SK-N-SH (cell line): ENCODE results near the gene WARS2. TPM values are rescaled to one million over a fixed set of nuclear protein-coding genes. Genes with fewer than 3 reads are reported as not detected.

ENCODE experiments used
- CTCF ChIA-PET: fragments of 300-600, 350-600 bp; formaldehyde crosslinking; extraction: SDS; loops from one replicate; lab custom pipeline; 2021; lab: Yijun Ruan, JAX
- POLR2A ChIA-PET: fragments of 350-600 bp; sonication (Branson Sonifier 250); formaldehyde crosslinking; extraction: SDS; loops from one replicate; lab custom pipeline; 2020; ENCODE audit warnings: antibody characterized with exemption, inconsistent platforms; lab: Yijun Ruan, JAX
- DNase-seq: peaks from one replicate; pipeline ENCODE4 v3.0.0; 2012
- H2AFZ ChIP-seq: fragments of 200-600 bp; sonication (generic); 2 replicates; pipeline ENCODE4 v1.8.1; 2016; ENCODE audit warnings: antibody characterized with exemption, mild to moderate bottlenecking, low read depth
- H3F3A ChIP-seq: fragments of 200-600 bp; sonication (generic); replicated peaks from 2 replicates; pipeline ENCODE3; 2016; ENCODE audit warnings: antibody characterized with exemption, mild to moderate bottlenecking; ENCODE audit not compliant: insufficient read depth
- H3K27ac ChIP-seq, 2 experiments: fragments of 200-500 bp in 1 of 2; fragments of 200-600 bp in 1 of 2; sonication (Bioruptor generic) in 1 of 2; sonication (generic), shearing (Covaris generic) in 1 of 2; 2 replicates each; pipeline versions ENCODE4 v1.5.1 to v1.6.1; 2014 to 2016; ENCODE audit warnings: low read depth in 2 of 2, inconsistent platforms in 1 of 2, low read length in 1 of 2, mild to moderate bottlenecking in 1 of 2, mixed read lengths in 1 of 2
- H3K27me3 ChIP-seq: fragments of 200-600 bp; sonication (generic), shearing (Covaris generic); 2 replicates; pipeline ENCODE4 v1.6.1; 2016; ENCODE audit warnings: mixed run types; ENCODE audit not compliant: insufficient read depth
- H3K36me3 ChIP-seq, 2 experiments: fragments of 200-500 bp in 1 of 2; fragments of 200-600 bp in 1 of 2; sonication (Bioruptor generic) in 1 of 2; sonication (generic) in 1 of 2; replicated peaks in 1 of 2; 2 replicates each; pipeline versions ENCODE3 to v1.5.1; 2014 to 2016; ENCODE audit warnings: low read length in 1 of 2, mild to moderate bottlenecking in 1 of 2; ENCODE audit not compliant: insufficient read depth in 2 of 2, control insufficient read depth in 1 of 2
- H3K4me1 ChIP-seq, 2 experiments: fragments of 200-500 bp in 1 of 2; fragments of 200-600 bp in 1 of 2; sonication (Bioruptor generic) in 1 of 2; sonication (generic), shearing (Covaris generic) in 1 of 2; 2 replicates each; pipeline versions ENCODE4 v1.5.1 to v1.6.1; 2014 to 2016; ENCODE audit warnings: low read depth in 1 of 2, low read length in 1 of 2, mixed run types in 1 of 2; ENCODE audit not compliant: insufficient read depth in 2 of 2, control insufficient read depth in 1 of 2
- H3K4me2 ChIP-seq: fragments of 200-600 bp; sonication (generic), shearing (Covaris generic); 2 replicates; pipeline ENCODE4 v1.6.1; 2017; ENCODE audit warnings: mixed run types
- H3K4me3 ChIP-seq, 2 experiments: fragments of 200-500 bp in 1 of 2; fragments of 200-600 bp in 1 of 2; sonication (Bioruptor generic) in 1 of 2; sonication (generic), shearing (Covaris generic) in 1 of 2; 2 replicates each; pipeline versions ENCODE4 v1.5.1 to v1.8.1; 2014 to 2016; ENCODE audit warnings: low read depth in 2 of 2, inconsistent platforms in 1 of 2, low read length in 1 of 2, mild to moderate bottlenecking in 1 of 2, mixed read lengths in 1 of 2, moderate library complexity in 1 of 2
- H3K79me2 ChIP-seq: fragments of 200-600 bp; sonication (generic); 2 replicates; pipeline ENCODE4 v1.8.1; 2017; ENCODE audit warnings: mild to moderate bottlenecking; ENCODE audit not compliant: insufficient read depth
- H3K9ac ChIP-seq: fragments of 200-600 bp; sonication (generic); 2 replicates; pipeline ENCODE4 v1.6.1; 2017; ENCODE audit warnings: mixed run types
- H3K9me2 ChIP-seq: fragments of 200-600 bp; sonication (generic); 2 replicates; pipeline ENCODE4 v1.6.1; 2017; ENCODE audit warnings: mixed run types
- H3K9me3 ChIP-seq: fragments of 200-600 bp; sonication (generic); 2 replicates; pipeline ENCODE4 v1.6.1; 2017; ENCODE audit warnings: mixed run types, mild to moderate bottlenecking, moderate library complexity
- H4K20me1 ChIP-seq: fragments of 200-600 bp; sonication (generic); 2 replicates; pipeline ENCODE4 v1.6.1; 2017; ENCODE audit warnings: mild to moderate bottlenecking, mixed run types; ENCODE audit not compliant: insufficient read depth
- EZH2phosphoT487 ChIP-seq: fragments of 200-600 bp; sonication (generic); IDR thresholded peaks from 2 replicates; pipeline ENCODE4 v1.6.1; 2017; ENCODE audit warnings: low read depth, mixed run types, mild to moderate bottlenecking, antibody characterized with exemption, moderate library complexity, borderline replicate concordance
- FOXJ3 ChIP-seq: sonication (generic); formaldehyde crosslinking; IDR thresholded peaks from 2 replicates; pipeline ENCODE4 v1.5.1; 2020; ENCODE audit warnings: mild to moderate bottlenecking, missing genetic modification reagents
- FOXM1 ChIP-seq: IDR thresholded peaks from 2 replicates; pipeline ENCODE4 v1.4.0; 2012; ENCODE audit warnings: low read depth, mild to moderate bottlenecking
- GATA2 ChIP-seq: sonication (generic); formaldehyde crosslinking; IDR thresholded peaks from 2 replicates; pipeline ENCODE4 v1.5.0; 2020; ENCODE audit warnings: mild to moderate bottlenecking, missing genetic modification reagents
- JUND ChIP-seq: IDR thresholded peaks from 2 replicates; pipeline ENCODE4 v1.4.0; 2012
- MXI1 ChIP-seq: IDR thresholded peaks from 2 replicates; pipeline ENCODE4 v1.6.1; 2012; ENCODE audit warnings: mild to moderate bottlenecking, low read depth, low read length, improper control_type of control experiment
- NFIC ChIP-seq: IDR thresholded peaks from 2 replicates; pipeline ENCODE4 v1.4.0; 2012; ENCODE audit warnings: borderline replicate concordance
- NRF1 ChIP-seq: IDR thresholded peaks from 2 replicates; pipeline ENCODE4 v1.6.1; 2012; ENCODE audit warnings: low read depth, mild to moderate bottlenecking, low read length
- POLR2AphosphoS5 ChIP-seq: IDR thresholded peaks from 2 replicates; pipeline ENCODE4 v1.6.1; 2012; ENCODE audit warnings: low read depth, low read length
- RAD21 ChIP-seq: IDR thresholded peaks from 2 replicates; pipeline ENCODE4 v1.6.1; 2012; ENCODE audit warnings: mild to moderate bottlenecking, low read length
- RCOR1 ChIP-seq: fragments of 150-350 bp; IDR thresholded peaks from 2 replicates; pipeline ENCODE4 v1.6.1; 2017; ENCODE audit warnings: antibody characterized with exemption, low read length
- RFX5 ChIP-seq: IDR thresholded peaks from 2 replicates; pipeline ENCODE4 v1.6.1; 2012; ENCODE audit warnings: mild to moderate bottlenecking, improper control_type of control experiment, low read length
- TAF1 ChIP-seq: IDR thresholded peaks from 2 replicates; pipeline ENCODE4 v1.6.1; 2012; ENCODE audit warnings: low read depth, mild to moderate bottlenecking, low read length, moderate library complexity, borderline replicate concordance
- TEAD4 ChIP-seq: IDR thresholded peaks from 2 replicates; pipeline ENCODE4 v1.4.0; 2012; ENCODE audit warnings: mild to moderate bottlenecking, borderline replicate concordance; ENCODE audit not compliant: insufficient read depth
- WGBS: methylation state at CpG from one replicate; pipeline ENCODE4 v1.1.6; 2017; ENCODE audit warnings: low lambda C conversion rate; 5-methylcytosine and 5-hydroxymethylcytosine counted together
- polyA plus RNA-seq, 3 experiments: library from polyadenylated mRNA; depleted of rRNA; stranded (reverse); fragments of >200 nt; gene quantifications; 2 replicates each; pipeline ENCODE4 v1.2.3, GENCODE V29; 2012
- TF ChIP-seq, protein P1 (sequence below): IDR thresholded peaks from 2 replicates; pipeline ENCODE4 v1.4.0; 2012; ENCODE audit warnings: low read depth, borderline replicate concordance
- TF ChIP-seq, protein P2 (sequence below): IDR thresholded peaks from 2 replicates; pipeline ENCODE4 v1.4.0; 2012; ENCODE audit warnings: low read depth
- TF ChIP-seq, protein P3 (sequence below): IDR thresholded peaks from 2 replicates; pipeline ENCODE4 v1.4.0; 2012; ENCODE audit warnings: low read depth, borderline replicate concordance
- TF ChIP-seq, protein P4 (sequence below): IDR thresholded peaks from 2 replicates; pipeline ENCODE4; 2012

WARS2 gene
- polyA plus RNA-seq, 1 of the 3 experiments (the other 2 are of a cell fraction): 4.8 TPM

DNA sequence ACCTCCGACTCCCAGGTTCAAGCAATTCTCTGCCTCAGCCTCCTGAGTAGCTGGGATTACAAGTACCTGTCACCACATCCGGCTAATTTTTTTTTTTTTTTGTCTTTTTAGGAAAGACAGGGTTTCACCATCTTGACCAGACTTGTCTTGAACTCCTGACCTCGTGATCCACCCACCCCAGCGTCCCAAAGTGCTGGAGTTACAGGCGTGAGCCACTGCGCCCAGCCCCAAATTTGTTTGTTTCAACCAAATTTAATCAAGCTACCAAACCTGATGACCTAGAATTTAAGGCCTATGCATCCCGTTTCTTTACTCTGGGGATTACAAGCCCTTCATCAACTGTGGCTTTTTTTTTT, 94.0 kb downstream of the WARS2 start:
- H3K79me2 ChIP-seq: no peaks in the 10 kb centered on the region
- no peaks in the 10 kb centered on the region for H3F3A ChIP-seq
- H3K4me3 ChIP-seq: no peak overlapping the region
- no peak overlapping the region for H3K4me2 ChIP-seq
- no peaks in the 10 kb centered on the region for H3K9me3 ChIP-seq
- H3K9ac ChIP-seq: no peak overlapping the region
- DNase-seq: no peak
- peaks cover 0 to 2% of the 10 kb centered on the region in 2 experiments for H3K36me3 ChIP-seq
- H4K20me1 ChIP-seq: no peaks in the 10 kb centered on the region
- TF ChIP-seq NFIC (no peak), POLR2AphosphoS5 (no peak), GATA2 (CRISPR knock-in tag) (no peak), TEAD4 (no peak), FOXM1 (no peak), TAF1 (no peak)
- TF ChIP-seq, protein P1, sequence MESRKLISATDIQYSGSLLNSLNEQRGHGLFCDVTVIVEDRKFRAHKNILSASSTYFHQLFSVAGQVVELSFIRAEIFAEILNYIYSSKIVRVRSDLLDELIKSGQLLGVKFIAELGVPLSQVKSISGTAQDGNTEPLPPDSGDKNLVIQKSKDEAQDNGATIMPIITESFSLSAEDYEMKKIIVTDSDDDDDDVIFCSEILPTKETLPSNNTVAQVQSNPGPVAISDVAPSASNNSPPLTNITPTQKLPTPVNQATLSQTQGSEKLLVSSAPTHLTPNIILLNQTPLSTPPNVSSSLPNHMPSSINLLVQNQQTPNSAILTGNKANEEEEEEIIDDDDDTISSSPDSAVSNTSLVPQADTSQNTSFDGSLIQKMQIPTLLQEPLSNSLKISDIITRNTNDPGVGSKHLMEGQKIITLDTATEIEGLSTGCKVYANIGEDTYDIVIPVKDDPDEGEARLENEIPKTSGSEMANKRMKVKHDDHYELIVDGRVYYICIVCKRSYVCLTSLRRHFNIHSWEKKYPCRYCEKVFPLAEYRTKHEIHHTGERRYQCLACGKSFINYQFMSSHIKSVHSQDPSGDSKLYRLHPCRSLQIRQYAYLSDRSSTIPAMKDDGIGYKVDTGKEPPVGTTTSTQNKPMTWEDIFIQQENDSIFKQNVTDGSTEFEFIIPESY: no peak
- H3K9me2 ChIP-seq: no peaks in the 10 kb centered on the region
- no peak overlapping the region for H2AFZ ChIP-seq
- WGBS: 93% methylated on average over 7 of the region's 7 CpGs
- H3K27ac ChIP-seq: no peak overlapping the region
- H3K4me1 ChIP-seq: no peaks in the 10 kb centered on the region
- H3K27me3 ChIP-seq: no peaks in the 10 kb centered on the region
- POLR2A ChIA-PET: no interaction called here
- CTCF ChIA-PET: no interaction called here

DNA sequence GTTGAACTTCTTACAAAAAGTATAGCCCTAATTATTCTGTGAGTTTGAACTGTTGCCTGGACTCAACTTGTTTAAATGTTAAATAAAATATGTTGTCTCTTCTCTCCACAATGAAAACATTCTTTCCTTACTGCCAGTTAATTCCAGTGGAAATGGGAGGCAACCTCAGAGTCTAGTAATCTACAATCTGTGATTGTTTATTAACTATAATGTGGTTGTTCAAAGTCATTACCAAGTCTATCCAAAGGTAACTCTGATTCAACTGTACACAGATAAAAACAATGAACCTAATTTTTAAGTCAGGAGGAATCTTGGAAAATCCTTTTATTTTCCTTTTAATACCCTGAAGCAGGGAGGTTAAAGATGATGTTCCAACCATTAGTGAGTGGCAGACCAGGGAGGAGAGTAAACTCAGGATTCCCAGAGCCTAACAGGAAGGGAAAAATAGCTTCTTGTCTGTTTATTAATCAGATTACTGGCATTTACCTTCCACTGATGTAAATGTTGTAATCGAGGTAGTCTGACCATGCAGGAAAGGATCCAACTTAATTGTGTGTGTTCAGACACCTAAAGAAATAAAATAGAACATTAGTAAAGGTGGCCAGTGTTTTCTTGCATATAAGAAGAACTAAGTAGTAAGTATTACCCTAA, 95.2 kb downstream of the WARS2 start:
- Histone ChIP-seq H3K36me3 (peaks cover 0 to 2% of the 10 kb centered on the region in 2 experiments), H3K9me3 (no peaks in the 10 kb centered on the region), H3K4me1 (no peaks in the 10 kb centered on the region), H3K27ac (no peak overlapping the region), H3K9me2 (no peaks in the 10 kb centered on the region), H2AFZ (no peak overlapping the region), H3K4me2 (no peak overlapping the region), H3K9ac (no peak overlapping the region), H3K27me3 (no peaks in the 10 kb centered on the region), H3K4me3 (no peak overlapping the region), H3F3A (no peaks in the 10 kb centered on the region), H4K20me1 (no peaks in the 10 kb centered on the region), H3K79me2 (no peaks in the 10 kb centered on the region)
- ChIA-PET CTCF (interaction anchor here (0.9 kb wide), 1 partner anchor 18 kb away, joined by 3 read pairs; no protein-coding TSS in a partner anchor), POLR2A (no interaction called here)
- no peak for DNase-seq
- no peak for TF ChIP-seq JUND
- no peak for TF ChIP-seq NRF1
- TF ChIP-seq EZH2phosphoT487: no peak
- TF ChIP-seq, protein P2, sequence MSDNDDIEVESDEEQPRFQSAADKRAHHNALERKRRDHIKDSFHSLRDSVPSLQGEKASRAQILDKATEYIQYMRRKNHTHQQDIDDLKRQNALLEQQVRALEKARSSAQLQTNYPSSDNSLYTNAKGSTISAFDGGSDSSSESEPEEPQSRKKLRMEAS: no peak
- no peak for TF ChIP-seq RFX5
- TF ChIP-seq POLR2AphosphoS5: no peak
- no peak for TF ChIP-seq RAD21
- no peak for TF ChIP-seq FOXJ3 (CRISPR knock-in tag)
- no peak for TF ChIP-seq RCOR1
- TF ChIP-seq, protein P3, sequence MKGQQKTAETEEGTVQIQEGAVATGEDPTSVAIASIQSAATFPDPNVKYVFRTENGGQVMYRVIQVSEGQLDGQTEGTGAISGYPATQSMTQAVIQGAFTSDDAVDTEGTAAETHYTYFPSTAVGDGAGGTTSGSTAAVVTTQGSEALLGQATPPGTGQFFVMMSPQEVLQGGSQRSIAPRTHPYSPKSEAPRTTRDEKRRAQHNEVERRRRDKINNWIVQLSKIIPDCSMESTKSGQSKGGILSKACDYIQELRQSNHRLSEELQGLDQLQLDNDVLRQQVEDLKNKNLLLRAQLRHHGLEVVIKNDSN: no peak
- no peak for TF ChIP-seq GATA2 (CRISPR knock-in tag)
- TF ChIP-seq MXI1: no peak
- TF ChIP-seq, protein P4, sequence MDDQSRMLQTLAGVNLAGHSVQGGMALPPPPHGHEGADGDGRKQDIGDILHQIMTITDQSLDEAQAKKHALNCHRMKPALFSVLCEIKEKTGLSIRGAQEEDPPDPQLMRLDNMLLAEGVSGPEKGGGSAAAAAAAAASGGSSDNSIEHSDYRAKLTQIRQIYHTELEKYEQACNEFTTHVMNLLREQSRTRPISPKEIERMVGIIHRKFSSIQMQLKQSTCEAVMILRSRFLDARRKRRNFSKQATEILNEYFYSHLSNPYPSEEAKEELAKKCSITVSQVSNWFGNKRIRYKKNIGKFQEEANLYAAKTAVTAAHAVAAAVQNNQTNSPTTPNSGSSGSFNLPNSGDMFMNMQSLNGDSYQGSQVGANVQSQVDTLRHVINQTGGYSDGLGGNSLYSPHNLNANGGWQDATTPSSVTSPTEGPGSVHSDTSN: no peak
- 40% methylated on average over 1 of the region's 1 CpG for WGBS
